ENCODE results near the gene RAD50.
"Not testable (repeated sequence)": the region's sequence is repeated elsewhere in the genome, so short reads cannot be mapped to it uniquely, and the experiment has no call there.

RAD50 gene

DNA sequence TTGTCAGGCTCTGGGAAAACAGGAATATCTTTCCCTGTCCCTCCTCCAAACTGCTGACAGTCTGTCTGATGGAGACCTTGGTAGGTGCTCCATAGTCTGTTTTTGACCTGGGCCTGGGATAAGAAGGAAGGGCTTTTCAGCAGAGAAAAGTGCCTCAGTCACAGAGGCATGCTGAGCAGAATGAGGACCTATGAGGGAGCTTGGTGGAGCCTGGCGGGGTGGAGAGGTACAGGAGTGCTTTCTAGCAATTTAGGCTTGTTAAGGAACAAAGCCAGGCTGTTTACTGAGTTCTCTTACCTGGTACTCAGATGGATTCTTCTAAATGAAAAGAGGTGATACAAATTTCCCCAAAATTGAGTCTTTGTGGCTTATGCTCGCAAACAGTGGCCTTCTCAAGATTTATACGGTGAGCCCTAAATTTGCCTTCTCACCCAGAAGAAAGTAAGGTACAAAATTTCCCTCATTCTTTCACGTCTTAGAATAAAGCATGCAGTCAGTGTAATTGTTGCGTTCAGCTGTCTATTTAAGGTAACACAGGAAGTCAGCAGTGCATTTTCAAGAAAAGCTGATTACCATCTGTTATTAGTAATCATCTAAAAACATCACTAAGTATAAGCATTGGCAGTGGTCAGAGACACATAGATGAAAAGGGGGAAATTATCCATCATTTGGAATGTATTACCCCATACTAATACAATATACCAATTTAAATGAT, 72.6 kb downstream of the RAD50 start:
- no peak overlapping the region for H3K4me3 ChIP-seq (ENCODE audit: low read depth, low read length)

DNA sequence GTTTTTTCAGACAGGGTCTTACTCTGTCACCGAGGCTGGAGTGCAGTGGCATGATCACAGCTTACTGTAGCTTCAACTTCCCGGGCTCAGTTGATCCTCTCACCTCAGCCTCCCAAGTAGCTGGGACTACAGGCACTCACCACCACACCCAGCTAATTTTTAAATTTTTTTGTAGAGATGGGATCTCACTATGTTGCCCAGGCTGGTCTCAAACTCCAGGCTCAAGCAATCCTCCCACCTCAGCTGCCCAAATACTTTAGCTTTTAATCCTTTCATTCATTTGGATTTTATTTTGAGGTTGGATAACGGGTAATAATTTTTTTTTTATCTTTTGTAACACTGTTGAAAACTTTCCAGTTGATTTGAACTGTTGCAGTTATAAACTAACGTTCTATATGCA, 76.8 kb downstream of the RAD50 start:
- not testable (repeated sequence) for H3K4me3 ChIP-seq (ENCODE audit: low read depth, low read length)

DNA sequence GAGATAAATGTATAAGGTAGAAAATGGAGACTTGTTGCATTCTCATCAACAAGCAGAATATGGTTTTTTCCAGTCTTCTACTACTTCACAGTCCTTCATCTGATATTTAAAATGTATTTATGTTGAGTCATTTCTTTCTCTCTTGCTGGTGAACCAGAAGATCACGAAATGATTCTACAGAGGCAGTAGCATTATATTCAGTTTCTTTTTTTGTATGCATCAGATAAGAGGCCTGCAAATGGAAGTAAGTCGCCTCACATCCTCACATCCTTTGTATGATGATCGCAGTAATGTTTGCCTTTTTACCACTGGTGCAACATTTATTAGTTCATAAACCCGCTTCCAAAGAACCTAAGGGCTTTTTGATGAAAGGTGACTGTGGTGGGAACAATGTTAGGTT, 79.1 kb downstream of the RAD50 start:
- H3K4me3 ChIP-seq (ENCODE audit: low read depth, low read length), result no peak overlapping the region

DNA sequence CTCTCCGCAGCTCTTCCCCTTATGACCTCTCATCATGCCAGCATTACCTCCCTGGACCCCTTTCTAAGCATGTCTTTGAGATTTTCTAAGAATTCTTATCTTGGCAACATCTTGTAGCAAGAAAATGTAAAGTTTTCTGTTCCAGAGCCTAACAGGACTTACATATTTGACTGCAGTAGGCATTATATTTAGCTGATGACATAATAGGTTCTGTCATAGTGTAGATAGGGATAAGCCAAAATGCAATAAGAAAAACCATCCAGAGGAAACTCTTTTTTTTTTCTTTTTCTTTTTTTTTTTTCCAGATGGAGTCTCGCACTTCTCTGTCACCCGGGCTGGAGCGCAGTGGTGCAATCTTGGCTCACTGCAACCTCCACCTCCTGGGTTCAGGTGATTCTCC, 80.5 kb downstream of the RAD50 start:
- H3K4me3 ChIP-seq (ENCODE audit: low read depth, low read length), result no peak overlapping the region

DNA sequence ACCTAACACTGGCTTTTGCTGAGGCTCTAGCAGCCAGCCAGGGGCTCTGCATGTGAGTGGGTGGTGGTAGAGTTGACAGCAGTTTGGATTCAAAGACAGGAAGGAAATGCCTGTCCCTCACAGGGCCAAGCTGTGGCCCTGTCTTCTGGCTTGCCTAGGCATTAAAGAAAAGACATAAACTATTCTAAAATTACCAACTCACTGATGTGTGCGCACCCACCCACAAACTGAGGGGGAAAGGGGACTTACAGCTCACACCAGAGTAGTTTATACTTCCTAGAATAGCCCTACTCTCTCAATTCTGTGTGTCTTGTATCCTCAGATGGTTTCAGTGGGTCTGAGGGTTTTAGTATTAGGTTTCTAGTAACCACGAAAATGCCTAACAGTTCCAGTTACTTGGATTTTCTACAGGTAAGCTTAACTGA, 82.9 kb downstream of the RAD50 start:
- H3K4me3 ChIP-seq (ENCODE audit: low read depth, low read length), result no peak overlapping the region

DNA sequence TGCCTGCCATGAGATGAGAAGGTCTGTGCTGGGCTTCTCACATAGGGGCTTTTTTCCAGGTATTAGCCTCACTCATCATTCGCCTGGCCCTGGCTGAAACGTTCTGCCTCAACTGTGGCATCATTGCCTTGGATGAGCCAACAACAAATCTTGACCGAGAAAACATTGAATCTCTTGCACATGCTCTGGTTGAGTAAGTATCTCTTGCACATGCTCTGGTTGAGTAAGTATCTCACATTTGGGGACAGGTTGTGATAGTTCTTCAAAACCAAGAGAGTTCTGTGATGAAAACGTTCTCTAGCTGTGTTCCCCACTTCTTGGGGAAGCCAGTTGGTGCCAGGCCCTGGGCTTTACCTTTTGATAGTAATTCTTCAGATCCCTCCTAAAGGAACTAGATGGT, 83.8 kb downstream of the RAD50 start:
- no peak overlapping the region for H3K4me3 ChIP-seq (ENCODE audit: low read depth, low read length)

DNA sequence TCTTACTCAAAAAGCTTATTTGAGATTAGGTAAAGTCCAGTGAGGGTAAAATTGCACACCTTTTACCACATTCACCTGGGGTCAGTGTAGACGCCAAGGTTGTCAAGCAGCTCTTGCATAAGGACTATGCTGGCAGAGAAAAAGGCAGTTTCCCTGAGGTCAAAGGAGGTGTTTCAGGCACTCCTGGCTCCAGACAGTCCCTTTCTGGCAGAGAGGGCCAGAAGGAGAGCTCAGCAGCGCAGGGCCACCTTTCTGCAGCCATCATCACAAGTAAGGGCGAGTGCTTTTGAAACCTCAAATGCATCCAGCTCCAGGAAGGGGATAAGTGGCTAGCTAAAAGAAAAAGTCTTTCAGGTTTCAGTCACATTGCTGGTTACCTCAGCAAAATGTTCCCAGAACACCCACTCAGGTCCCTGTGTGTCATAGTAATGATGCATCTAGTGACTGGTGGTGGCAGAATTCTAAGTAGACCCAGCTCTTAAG, 84.5 kb downstream of the RAD50 start:
- H3K4me3 ChIP-seq (ENCODE audit: low read depth, low read length), result no peak overlapping the region

DNA sequence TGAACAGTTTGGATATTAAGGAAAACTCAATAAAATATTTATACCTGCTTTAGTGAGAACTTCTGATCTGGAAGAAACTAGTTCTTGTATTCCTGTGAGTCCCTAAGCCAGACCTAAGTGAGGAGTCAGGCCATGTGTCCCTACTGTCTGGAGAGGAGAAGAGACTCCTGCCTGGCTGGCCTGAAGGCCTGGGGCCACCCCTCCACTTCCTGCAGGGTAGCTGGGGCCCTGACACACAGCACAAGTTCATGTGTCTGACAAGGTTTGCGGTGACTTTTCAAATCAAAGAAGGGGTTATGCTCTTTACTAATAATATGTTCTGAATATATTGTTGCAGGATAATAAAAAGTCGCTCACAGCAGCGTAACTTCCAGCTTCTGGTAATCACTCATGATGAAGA, 85.1 kb downstream of the RAD50 start:
- H3K4me3 ChIP-seq (ENCODE audit: low read depth, low read length), result no peak overlapping the region

DNA sequence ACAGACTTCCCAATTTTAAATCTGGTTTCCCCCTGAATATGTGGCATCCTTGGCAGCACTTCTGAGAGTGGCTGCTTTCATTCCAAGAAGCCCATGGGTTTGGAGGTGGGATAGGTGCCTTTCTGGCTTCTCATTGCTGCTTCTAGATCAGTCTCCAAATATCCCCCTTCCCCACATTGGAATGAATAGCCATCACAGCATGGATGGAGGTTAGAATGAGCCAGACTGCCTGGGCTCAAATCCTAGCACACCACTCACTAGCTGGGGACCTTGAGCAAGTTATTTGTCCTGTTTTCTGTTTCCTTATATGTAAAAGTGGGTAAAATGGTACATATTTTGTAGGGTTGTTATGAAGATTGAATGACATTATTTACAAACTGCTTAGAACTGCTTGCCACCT, 87.4 kb downstream of the RAD50 start:
- H3K4me3 ChIP-seq (ENCODE audit: low read depth, low read length), result no peak overlapping the region

DNA sequence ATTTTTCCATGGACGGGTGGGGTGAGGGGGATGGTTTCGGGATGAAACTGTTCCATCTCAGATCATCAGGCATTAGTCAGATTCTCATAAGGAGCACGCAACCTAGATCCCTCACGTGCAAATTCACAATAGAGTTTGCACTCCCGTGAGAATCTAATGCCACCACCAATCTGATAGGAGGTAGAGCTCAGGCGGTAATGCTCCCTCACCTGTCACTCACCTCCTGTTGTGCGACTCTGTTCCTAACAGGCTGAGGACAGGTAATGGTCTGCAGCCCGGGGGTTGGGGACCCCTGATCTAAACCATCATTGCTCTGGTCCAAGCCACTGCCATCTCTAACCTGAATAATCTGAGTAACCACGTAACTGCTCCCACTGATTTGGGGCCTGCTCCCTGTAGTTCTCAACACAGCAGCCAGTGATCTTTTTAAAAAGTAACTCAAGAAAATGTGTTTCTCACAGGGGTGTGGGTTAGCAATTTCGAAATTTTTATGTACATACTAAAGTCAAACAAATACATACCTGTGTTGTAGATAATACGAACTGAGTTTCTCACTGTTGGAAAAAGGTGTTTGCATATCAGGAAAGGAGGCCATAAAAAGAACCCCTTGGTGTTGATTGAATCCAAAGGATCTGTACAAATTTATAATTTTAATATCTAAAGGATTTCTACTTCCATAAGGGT, 89.9 kb downstream of the RAD50 start:
- H3K4me3 ChIP-seq (ENCODE audit: low read depth, low read length), result no peak overlapping the region

DNA sequence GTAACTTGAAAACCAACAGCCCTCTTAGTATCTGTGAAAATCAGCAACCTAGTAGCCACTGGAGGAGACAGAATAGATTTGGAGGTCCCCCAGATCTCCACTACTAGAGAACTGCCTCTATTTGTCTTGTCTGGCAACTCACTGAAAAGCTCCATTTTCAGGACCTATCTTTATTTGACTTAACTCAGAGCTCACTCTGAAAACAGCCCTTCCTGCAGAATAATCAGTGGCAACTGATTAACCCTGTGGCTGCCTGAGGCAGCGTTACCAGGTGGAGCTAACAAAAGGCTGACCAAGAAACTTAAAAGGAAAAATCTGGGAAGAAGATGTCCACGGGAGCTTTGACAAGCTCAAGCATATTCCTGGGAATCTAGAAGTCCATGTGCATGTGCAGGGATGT, 90.7 kb downstream of the RAD50 start:
- no peak overlapping the region for H3K4me3 ChIP-seq (ENCODE audit: low read depth, low read length)

DNA sequence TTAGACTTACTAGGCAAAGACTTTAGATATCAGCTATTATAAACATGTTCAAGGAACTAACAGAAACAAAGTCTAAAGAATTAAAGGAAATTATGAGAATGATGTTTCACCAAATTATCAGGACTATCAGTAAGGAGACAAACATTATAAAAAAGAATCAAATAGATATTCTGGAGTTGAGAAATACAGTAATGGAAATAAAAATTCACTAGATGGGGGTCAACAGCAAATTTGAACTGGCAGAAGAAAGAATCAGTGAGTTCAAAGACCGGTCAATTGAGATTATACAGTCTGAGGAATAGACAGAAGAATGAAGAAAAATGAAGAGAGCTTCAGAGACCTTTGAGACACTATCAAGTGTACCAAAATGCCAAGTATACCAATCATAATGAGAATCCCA, 91.6 kb downstream of the RAD50 start:
- H3K4me3 ChIP-seq (ENCODE audit: low read depth, low read length), result no peak overlapping the region

DNA sequence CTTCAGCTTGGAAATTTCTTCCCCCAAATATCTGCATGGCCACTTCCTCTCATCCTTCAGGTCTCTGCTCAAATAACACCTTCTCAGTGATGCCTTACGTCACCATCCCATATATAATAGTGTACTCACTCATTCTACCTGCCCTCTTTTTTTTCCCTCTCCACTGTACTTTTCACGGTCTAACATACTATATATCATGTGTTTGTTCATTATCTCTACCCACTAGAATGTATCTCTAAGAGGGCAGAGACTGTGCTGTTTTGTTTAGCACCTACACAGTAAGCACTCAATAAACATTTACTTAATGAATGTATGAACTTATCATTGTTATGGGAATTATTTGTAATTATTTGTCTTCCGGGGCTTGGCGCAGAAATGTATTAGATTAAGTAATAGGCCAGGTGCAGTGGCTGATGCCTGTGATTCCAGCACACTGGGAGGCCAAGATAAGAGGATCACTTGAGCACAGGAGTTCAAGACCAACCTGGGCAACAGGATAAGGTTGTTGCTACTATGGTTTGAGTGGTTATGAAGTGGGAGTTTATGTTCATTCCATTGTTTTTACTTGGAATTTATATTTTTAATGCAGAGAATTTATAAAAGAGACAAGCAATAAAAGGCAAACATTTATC, 95.2 kb downstream of the RAD50 start:
- H3K4me3 ChIP-seq (ENCODE audit: low read depth, low read length), result no peak overlapping the region

DNA sequence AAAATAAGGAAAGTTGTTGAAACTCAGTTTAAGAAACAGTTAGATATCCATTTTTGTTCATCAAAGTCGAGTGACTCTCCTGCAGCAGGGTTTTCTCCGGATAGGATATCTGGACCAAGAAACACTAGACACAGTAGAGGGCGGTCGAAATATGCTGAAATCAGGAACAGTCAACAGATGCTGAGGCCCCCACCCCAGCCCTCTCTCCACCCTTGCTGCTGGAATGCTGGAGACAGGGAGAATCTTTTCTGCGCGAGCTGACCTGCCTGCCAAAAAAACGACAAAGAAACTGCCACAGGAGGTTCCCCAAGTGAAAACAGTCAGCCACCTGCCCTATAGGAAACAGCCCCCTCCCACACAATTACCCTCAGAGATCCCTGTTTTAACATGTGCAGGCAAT, 96.9 kb downstream of the RAD50 start:
- no peak overlapping the region for H3K4me3 ChIP-seq (ENCODE audit: low read depth, low read length)

DNA sequence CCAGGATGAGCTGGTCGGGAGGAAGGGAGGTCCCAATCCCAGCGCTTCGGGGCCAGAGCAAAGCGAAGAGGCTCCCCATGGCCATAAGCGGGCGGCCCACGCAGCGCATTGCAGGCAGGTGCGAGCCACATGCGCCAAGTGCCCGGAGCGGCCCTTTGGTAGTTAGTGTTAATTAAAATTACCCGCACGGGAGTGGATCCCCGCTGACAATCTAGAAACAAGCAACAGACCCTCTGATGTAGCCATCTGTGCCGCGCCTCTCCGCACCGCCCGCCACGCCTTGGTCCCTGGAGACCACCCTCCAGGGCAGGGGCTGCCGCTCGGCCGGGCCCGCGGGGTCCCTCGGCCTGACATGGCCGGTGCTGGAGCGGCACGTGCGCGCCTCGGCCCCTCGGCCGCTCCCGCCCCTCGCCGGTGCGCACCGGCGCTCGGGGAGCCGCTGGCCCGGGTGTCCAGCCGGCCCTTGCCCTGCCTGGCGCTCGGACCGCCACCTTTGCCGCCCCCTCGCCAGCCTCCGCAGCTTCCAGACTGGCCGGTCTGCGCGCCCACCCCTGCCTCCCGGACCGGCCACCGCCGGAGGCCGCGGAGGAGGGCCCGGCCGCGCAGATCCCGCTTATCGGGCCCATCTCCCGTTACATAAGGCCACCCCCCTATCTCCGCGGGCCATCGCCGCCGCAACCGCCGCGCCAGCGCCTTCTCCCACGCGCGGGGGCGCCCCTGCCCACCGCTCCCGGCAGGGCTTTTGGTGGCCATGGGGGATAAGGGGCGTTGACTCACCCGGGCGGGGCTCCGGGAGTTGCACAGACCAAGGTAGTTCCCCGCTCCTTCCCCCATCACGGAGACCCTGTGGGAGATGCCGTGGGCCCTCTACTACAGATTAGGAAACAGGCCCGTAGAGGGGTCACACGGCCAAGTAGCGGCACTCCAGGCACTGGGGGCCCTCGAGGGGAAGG, 99.3 kb downstream of the RAD50 start:
- peak overlapping the region; percentile 5 for H3K4me3 ChIP-seq (ENCODE audit: low read depth, low read length)

DNA sequence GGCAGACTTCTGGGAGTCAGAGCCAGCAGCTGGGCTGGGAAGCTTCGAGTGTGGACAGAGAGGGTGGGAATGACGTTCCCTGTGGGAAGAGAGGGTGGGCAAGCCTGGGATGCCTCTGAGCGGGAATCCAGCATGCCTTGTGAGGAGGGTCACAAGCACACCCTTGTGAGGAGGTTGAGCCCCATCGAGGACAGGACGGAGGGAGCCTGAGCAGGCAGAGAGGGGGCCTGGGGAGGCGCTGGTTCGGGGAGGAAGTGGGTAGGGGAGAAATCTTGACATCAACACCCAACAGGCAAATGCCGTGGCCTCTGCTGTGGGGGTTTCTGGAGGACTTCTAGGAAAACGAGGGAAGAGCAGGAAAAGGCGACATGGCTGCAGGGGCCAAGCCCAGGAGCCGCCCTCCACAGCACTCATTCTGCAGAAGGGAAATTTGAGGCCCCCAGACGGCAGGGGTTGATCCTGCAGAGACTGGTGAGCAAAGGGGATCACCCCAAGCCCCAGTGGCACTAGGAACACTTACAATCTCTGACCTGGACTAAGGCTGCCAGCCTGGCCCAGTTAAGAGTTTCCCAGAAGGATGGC, 100.1 kb downstream of the RAD50 start:
- H3K4me3 ChIP-seq (ENCODE audit: low read depth, low read length), result no peak overlapping the region

DNA sequence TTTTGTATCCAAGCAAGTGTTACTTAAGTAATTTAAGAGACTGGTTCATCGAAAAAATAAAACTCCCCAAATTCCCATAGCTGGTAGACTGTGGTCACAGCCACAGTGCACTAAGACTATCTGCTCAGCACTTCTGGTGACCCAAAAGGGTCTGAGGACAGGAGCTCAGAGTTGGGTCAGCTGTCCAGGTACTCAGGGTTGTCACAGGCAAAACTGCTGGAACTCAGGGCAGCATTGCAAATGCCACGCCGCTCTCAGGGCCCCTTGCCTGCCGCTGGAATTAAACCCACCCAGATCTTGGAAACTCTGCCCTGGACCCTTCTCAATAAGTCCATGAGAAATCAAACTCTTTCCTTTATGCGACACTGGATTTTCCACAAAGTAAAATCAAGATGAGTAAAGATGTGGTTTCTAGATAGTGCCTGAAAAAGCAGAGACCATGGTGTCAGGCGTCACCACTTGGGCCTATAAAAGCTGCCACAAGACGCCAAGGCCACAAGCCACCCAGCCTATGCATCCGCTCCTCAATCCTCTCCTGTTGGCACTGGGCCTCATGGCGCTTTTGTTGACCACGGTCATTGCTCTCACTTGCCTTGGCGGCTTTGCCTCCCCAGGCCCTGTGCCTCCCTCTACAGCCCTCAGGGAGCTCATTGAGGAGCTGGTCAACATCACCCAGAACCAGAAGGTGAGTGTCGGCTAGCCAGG, 101.1 kb downstream of the RAD50 start, which contains the start of gene IL13:
IL13 (plus strand) TSS at position 498 of the 705 bp plus-strand sequence; CDS start at position 512, 14 bp downstream.
- H3K4me3 ChIP-seq (ENCODE audit: low read depth, low read length), result no peak within 1 kb of the TSS

DNA sequence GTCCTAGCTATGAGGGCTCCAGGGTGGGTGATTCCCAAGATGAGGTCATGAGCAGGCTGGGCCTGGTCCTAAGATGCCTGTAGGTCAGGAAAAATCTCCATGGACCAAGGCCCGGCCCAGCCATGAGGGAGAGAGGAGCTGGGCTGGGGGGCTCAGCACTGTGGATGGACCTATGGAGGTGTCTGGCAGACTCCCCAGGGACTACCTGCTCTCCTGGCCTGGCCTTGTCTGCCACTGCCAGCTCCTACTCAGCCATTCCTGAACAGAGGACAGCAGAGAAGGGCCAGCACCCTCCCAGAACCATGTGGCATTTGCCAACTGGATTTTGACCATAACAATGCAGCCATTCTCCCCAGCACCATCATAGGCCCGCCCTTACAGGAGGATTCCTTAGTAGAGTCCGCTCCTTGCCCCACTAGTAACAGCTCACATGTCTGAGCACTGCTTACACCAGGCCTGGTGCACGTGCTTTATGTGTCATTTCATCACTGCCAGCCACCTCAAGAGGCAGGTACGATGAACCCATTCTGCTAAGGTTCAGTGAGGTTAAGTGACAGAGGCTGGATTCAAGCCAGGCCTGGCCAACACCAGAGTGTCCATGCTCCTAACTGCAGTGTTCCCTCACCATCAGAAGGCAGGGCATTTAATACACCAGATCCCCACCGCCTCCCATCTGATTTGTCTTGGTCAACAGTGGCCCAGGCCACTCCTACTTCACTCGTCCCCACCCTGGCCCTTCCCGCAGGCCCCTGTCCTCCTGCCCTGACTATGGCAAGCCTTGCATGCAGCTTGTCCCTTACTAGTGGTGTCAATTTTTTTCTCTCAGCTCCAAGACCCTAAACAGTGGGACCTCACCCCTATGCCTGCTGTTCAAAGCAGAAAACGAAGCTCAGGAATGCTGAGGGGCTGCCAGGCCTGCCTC, 101.9 kb downstream of the RAD50 start:
- no peak overlapping the region for H3K4me3 ChIP-seq (ENCODE audit: low read depth, low read length)
